ENCODE data around the gene AP1S3. TPM values are rescaled to one million over a fixed set of nuclear protein-coding genes. Genes with fewer than 3 reads are reported as not detected.

AP1S3 gene
- total and polyA plus RNA-seq, 2 donors (not counting 3 experiments of a cell fraction or from before 2014, with no cell fraction given): 0.69 to 3.8 TPM

DNA sequence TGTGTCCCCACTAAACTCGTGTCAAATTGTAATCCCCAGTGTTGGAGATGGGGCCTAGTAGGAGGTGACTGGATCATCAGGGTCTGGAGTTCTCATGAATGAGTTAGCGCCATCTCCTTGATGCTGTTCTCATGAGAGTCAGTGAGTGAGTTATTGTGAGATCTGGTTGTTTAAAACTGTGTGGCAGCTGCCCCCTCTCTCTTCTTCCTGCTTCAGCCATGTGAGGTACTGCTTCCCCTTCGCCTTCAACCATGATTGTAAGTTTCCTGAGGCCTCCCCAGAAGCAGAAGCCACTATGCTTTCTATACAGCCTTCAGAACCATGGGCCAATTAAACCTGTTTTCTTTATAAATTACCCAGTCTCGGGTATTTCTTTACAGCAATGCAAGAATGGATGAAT is 50.4 kb downstream of the AP1S3 start:
- Histone ChIP-seq H3K9me3 (replicated peaks; ENCODE audit: control insufficient read depth, insufficient read depth, low read length) (no peaks in the 10 kb centered on the region), H3K4me2 (ENCODE audit: insufficient read depth, low read length) (no peak overlapping the region), H3K9me1 (replicated peaks; ENCODE audit: control insufficient read depth, extremely low read depth, insufficient read depth, low read length) (peaks cover 2% of the 10 kb centered on the region), H3K4me1 (ENCODE audit: control insufficient read depth, extremely low read depth, insufficient read depth, low read length) (no peaks in the 10 kb centered on the region), H3K4me3 (replicated peaks in 1 of 3; ENCODE audit: insufficient read depth in 1 of 3, low read depth in 1 of 3, low read length in 3 of 3) (no peak overlapping the region), H3K27me3 (ENCODE audit: control insufficient read depth in 2 of 2, insufficient read depth in 2 of 2, low read length in 2 of 2) (no peaks in the 10 kb centered on the region), H3K27ac (ENCODE audit: insufficient read depth, low read depth, low read length) (no peak overlapping the region), H3K79me2 (ENCODE audit: control insufficient read depth, insufficient read depth, low read length) (no peaks in the 10 kb centered on the region), H3K36me3 (ENCODE audit: control insufficient read depth in 2 of 2, extremely low read depth in 1 of 2, insufficient read depth in 2 of 2, low read length in 2 of 2) (no peaks in the 10 kb centered on the region), H4K20me1 (replicated peaks; ENCODE audit: control insufficient read depth, extremely low read depth, insufficient read depth, low read length) (no peaks in the 10 kb centered on the region), H2AFZ (ENCODE audit: low read depth, low read length) (no peak overlapping the region), H3K9ac (replicated peaks; ENCODE audit: extremely low read depth, insufficient read depth, low read length) (no peak overlapping the region)
- no TSS peak for BruUV-seq (replicated peaks)
- dilution Hi-C loops (cut with MboI; ENCODE audit: extremely low pct_ligation_motif_present, low sequenced_read_pairs): no loop called here
- DNase-seq (ENCODE audit: low read depth, low spot score): no peak
- FAIRE-seq: no peak
- ChIA-PET CTCF (interaction anchor here (0.9 kb wide), 1 partner anchor 11 kb away, joined by 4 read pairs; no protein-coding TSS in a partner anchor), POLR2A (no interaction called here)
- TF ChIP-seq, protein P1, sequence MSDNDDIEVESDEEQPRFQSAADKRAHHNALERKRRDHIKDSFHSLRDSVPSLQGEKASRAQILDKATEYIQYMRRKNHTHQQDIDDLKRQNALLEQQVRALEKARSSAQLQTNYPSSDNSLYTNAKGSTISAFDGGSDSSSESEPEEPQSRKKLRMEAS (IDR thresholded peaks at IDR 0.05; ENCODE audit: insufficient read depth, insufficient read length): no peak
- no peak for TF ChIP-seq EZH2 (IDR thresholded peaks at IDR 0.05; ENCODE audit: borderline replicate concordance, low read depth, low read length, severe bottlenecking)
- no peak for TF ChIP-seq GATA2 (IDR thresholded peaks at IDR 0.05; ENCODE audit: insufficient read depth, insufficient read length, low read depth, low read length)
- no peak for TF ChIP-seq FOS (IDR thresholded peaks at IDR 0.05; ENCODE audit: borderline replicate concordance, insufficient read depth, low read length)
- TF ChIP-seq POLR2AphosphoS5 (IDR thresholded peaks at IDR 0.05; ENCODE audit: insufficient read depth, low read depth, low read length): no peak
- TF ChIP-seq POLR2A (IDR thresholded peaks at IDR 0.05; ENCODE audit: low read depth, low read length): no peak
- TF ChIP-seq, protein P2, sequence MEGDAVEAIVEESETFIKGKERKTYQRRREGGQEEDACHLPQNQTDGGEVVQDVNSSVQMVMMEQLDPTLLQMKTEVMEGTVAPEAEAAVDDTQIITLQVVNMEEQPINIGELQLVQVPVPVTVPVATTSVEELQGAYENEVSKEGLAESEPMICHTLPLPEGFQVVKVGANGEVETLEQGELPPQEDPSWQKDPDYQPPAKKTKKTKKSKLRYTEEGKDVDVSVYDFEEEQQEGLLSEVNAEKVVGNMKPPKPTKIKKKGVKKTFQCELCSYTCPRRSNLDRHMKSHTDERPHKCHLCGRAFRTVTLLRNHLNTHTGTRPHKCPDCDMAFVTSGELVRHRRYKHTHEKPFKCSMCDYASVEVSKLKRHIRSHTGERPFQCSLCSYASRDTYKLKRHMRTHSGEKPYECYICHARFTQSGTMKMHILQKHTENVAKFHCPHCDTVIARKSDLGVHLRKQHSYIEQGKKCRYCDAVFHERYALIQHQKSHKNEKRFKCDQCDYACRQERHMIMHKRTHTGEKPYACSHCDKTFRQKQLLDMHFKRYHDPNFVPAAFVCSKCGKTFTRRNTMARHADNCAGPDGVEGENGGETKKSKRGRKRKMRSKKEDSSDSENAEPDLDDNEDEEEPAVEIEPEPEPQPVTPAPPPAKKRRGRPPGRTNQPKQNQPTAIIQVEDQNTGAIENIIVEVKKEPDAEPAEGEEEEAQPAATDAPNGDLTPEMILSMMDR (IDR thresholded peaks at IDR 0.05; ENCODE audit: extremely low read depth in 1 of 2, insufficient read depth in 1 of 2, low read depth in 1 of 2, low read length in 2 of 2): no peak
- no peak for TF ChIP-seq MYC (IDR thresholded peaks at IDR 0.05; ENCODE audit: low read depth, low read length)
- intact Hi-C loops (cut with micrococcal nuclease): no loop called here
